ENCODE data around the gene FRMD7. TPM values are rescaled to one million over a fixed set of nuclear protein-coding genes. Genes with fewer than 3 reads are reported as not detected.
A peak's percentile ranks its signal among the peaks of the same experiment; 100 is the strongest.
"Not testable (repeated sequence)": the region's sequence is repeated elsewhere in the genome, so short reads cannot be mapped to it uniquely, and the experiment has no call there.

Gene FRMD7
- total and polyA plus RNA-seq, 2 experiments from 2014 or later: not detected

DNA sequence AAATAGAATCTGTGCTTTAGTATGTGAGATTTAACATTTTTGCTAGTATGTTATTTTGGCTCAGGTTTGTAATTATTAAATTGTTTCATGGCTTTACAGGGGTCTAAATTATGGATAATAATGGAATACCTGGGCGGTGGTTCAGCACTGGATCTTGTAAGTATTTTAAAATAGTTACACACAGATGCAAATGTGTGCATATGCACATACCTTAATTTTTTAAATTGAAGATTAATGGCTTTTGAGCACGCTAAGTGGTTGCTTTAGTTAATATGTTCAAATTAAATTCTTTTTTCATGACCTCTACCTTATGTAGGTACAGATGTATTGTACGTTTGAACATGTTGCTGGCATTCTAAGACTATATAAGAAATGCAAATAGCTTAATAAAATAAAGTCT, 64.5 kb downstream of the FRMD7 start:
- H3K27ac ChIP-seq: no peak overlapping the region
- H3K9me3 ChIP-seq (ENCODE audit: low read depth): no peaks in the 10 kb centered on the region
- no peak overlapping the region for H3K4me3 ChIP-seq
- TF ChIP-seq, protein P1, sequence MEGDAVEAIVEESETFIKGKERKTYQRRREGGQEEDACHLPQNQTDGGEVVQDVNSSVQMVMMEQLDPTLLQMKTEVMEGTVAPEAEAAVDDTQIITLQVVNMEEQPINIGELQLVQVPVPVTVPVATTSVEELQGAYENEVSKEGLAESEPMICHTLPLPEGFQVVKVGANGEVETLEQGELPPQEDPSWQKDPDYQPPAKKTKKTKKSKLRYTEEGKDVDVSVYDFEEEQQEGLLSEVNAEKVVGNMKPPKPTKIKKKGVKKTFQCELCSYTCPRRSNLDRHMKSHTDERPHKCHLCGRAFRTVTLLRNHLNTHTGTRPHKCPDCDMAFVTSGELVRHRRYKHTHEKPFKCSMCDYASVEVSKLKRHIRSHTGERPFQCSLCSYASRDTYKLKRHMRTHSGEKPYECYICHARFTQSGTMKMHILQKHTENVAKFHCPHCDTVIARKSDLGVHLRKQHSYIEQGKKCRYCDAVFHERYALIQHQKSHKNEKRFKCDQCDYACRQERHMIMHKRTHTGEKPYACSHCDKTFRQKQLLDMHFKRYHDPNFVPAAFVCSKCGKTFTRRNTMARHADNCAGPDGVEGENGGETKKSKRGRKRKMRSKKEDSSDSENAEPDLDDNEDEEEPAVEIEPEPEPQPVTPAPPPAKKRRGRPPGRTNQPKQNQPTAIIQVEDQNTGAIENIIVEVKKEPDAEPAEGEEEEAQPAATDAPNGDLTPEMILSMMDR (IDR thresholded peaks at IDR 0.05; ENCODE audit: low read depth, low read length): no peak
- no peaks in the 10 kb centered on the region for H3K27me3 ChIP-seq
- peaks cover 6% of the 10 kb centered on the region for H3K36me3 ChIP-seq
- peaks cover 5% of the 10 kb centered on the region for H3K4me1 ChIP-seq (ENCODE audit: low read depth)
- no peak for DNase-seq (ENCODE audit: low read depth in 1 of 2, low spot score in 1 of 2)

DNA sequence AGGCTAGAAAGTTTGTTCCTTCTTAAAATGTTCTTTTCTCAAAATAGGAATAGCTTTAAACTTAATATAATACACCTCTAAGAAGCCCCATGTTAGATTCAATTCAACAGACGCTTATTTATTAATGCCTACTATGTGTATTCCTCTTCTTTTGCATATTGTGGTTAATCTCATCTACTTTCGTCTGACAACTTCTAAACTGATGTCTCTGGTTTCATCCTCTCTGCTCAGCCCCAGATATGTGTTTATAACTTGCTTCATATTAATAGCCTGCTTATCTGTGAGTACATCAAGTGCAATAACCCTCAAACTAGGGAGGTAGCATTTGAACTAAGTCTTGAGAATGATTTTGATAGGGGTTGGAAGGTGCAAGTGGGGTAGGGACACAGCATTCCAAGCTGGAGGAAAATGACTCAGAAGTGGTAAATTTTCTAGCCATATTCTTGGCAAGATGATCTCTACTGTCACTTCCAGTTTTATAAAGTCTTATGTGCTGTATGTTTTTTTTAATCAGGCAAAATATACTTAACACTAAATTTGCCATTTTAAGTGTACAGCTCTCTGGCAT, 67.8 kb downstream of the FRMD7 start:
- TF ChIP-seq, protein P1 (IDR thresholded peaks at IDR 0.05; ENCODE audit: low read depth, low read length): no peak
- Histone ChIP-seq H3K36me3 (peaks cover 3% of the 10 kb centered on the region), H3K9me3 (ENCODE audit: low read depth) (no peaks in the 10 kb centered on the region), H3K27ac (no peak overlapping the region), H3K4me1 (ENCODE audit: low read depth) (peaks cover 1% of the 10 kb centered on the region), H3K4me3 (no peak overlapping the region), H3K27me3 (no peaks in the 10 kb centered on the region)
- DNase-seq (ENCODE audit: low read depth in 1 of 2, low spot score in 1 of 2): no peak

DNA sequence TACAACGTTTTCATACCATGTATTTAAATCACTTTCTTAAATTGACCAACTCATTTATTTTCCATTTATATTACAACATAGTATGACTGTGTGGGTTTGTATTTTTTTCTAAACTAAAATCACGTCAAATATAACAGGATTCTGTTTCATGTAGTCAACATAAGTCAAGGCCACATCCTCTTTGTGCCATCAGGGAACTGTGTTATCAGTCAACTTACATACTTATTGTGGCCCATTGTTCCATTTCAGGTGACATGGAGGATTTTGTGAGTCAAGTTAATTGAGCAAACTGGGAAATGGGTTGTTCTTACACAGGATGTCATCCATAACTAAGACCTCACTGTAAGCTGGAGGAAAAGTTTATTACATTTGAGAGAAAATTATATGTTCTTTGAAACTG, 68.8 kb downstream of the FRMD7 start:
- H3K9me3 ChIP-seq (ENCODE audit: low read depth): no peaks in the 10 kb centered on the region
- H3K27me3 ChIP-seq: no peaks in the 10 kb centered on the region
- TF ChIP-seq, protein P1 (IDR thresholded peaks at IDR 0.05; ENCODE audit: low read depth, low read length): no peak
- H3K36me3 ChIP-seq: peaks cover 3% of the 10 kb centered on the region
- no peak for DNase-seq (ENCODE audit: low read depth in 1 of 2, low spot score in 1 of 2)
- H3K4me3 ChIP-seq: no peak overlapping the region
- H3K27ac ChIP-seq: no peak overlapping the region
- no peaks in the 10 kb centered on the region for H3K4me1 ChIP-seq (ENCODE audit: low read depth)

DNA sequence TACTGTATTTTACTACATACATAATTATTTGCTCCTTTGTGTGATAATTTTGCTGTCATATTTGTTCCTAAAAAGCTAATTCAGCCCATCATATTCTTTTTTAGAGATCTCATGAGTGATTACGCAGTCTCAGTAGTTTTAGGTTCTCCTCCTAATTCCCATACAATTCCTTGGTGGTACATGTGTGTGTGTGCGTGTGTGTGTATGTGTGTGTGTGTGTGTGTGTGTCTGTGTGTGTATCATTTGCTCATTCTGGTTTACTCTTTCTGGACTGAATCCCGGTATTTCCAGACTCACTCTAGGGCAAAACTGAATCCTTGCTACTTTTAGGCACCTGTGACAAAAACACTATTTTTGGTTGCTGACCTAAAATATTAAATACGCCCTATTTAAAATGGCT, 69.8 kb downstream of the FRMD7 start:
- Histone ChIP-seq H3K27me3 (no peaks in the 10 kb centered on the region), H3K4me3 (no peak overlapping the region), H3K9me3 (ENCODE audit: low read depth) (no peaks in the 10 kb centered on the region), H3K36me3 (peaks cover 3% of the 10 kb centered on the region), H3K4me1 (ENCODE audit: low read depth) (no peaks in the 10 kb centered on the region), H3K27ac (no peak overlapping the region)
- DNase-seq (ENCODE audit: low read depth in 1 of 2, low spot score in 1 of 2): no peak
- TF ChIP-seq, protein P1 (IDR thresholded peaks at IDR 0.05; ENCODE audit: low read depth, low read length): no peak

DNA sequence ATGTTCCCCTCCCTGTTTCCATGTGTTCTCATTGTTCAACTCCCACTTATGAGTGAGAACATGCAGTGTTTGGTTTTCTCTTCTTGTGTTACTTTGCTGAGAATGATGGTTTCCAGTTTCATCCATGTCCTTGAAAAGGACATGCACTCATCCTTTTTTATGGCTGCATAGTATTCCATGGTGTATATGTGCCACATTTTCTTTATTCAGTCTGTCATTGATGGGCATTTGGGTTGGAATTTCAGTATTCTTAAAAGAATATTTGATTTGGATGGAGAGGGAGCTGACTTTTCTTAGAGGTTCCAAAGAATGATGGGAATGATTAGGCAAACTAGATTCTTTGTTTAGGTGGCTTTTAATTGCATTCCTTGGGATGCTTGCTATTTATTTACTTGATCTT, 76.0 kb downstream of the FRMD7 start:
- H3K36me3 ChIP-seq; H3K27ac ChIP-seq; H3K27me3 ChIP-seq; H3K9me3 ChIP-seq (ENCODE audit: low read depth); H3K4me1 ChIP-seq (ENCODE audit: low read depth); DNase-seq (ENCODE audit: low read depth in 1 of 2, low spot score in 1 of 2); H3K4me3 ChIP-seq: not testable (repeated sequence)

DNA sequence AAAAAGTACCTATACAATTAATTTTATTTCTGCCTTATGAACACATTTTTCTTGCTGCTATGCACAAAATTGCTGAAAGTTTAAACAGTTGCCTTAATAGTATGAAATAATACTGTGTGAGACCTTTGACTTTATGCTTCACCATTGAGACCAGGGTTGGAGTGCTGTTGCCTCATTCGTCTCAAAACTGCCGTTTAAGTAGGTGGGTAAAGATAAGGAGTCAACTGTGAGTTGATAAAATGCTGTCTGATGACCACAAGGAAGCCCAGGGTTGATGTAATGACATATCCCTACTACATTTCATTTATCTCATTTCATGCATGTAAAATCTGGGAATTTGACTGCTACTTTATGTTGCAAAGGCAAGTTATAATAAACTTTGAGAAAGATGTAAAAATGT, 81.3 kb downstream of the FRMD7 start:
- no peak for DNase-seq (ENCODE audit: low read depth in 1 of 2, low spot score in 1 of 2)
- Histone ChIP-seq H3K27me3 (no peaks in the 10 kb centered on the region), H3K4me1 (ENCODE audit: low read depth) (peaks cover 27% of the 10 kb centered on the region), H3K9me3 (ENCODE audit: low read depth) (no peaks in the 10 kb centered on the region), H3K4me3 (no peak overlapping the region), H3K27ac (peak overlapping the region; percentile 15), H3K36me3 (no peaks in the 10 kb centered on the region)
- TF ChIP-seq, protein P1 (IDR thresholded peaks at IDR 0.05; ENCODE audit: low read depth, low read length): no peak

All from cardiac muscle cell (in vitro differentiated cells and primary cell).